HL-60 (cell line): ENCODE data around the gene ITPK1.
"Not testable (repeated sequence)": the region's sequence is repeated elsewhere in the genome, so short reads cannot be mapped to it uniquely, and the experiment has no call there.

Experiments used
- DNase-seq, 2 experiments: peaks; one replicate each; pipeline ENCODE4 v3.0.0-alpha.2; 2010 to 2020; ENCODE audit warnings: low read depth in 1 of 2, low spot score in 1 of 2
- H3K27ac ChIP-seq: fragments of 250-450 bp; sonication (Bioruptor Pico); replicated peaks from 2 replicates; pipeline ENCODE4 v1.5.1; 2020; ENCODE audit warnings: mild to moderate bottlenecking, moderate library complexity
- H3K27me3 ChIP-seq: fragments of 250-450 bp; sonication (Bioruptor Pico); 2 replicates; pipeline ENCODE4 v1.5.1; 2021; ENCODE audit warnings: mild to moderate bottlenecking, moderate library complexity; ENCODE audit not compliant: insufficient read depth, poor library complexity, severe bottlenecking
- H3K4me3 ChIP-seq: replicated peaks from 2 replicates; pipeline ENCODE4 v1.5.1; 2011; ENCODE audit warnings: mild to moderate bottlenecking, control low read depth, low read length; ENCODE audit not compliant: insufficient read depth
- CTCF ChIP-seq: IDR thresholded peaks from one replicate; pipeline ENCODE4 v1.5.1; 2011; ENCODE audit warnings: low read length, control low read depth, inconsistent platforms; ENCODE audit not compliant: insufficient read depth
- GABPA ChIP-seq: IDR thresholded peaks from 2 replicates; pipeline ENCODE4 v1.6.1; 2012; ENCODE audit warnings: low read depth
- POLR2AphosphoS5 ChIP-seq: IDR thresholded peaks from 2 replicates; pipeline ENCODE4 v1.6.1; 2012; ENCODE audit warnings: low read depth
- SPI1 ChIP-seq: IDR thresholded peaks from 2 replicates; pipeline ENCODE4 v1.6.1; 2012; ENCODE audit warnings: low read depth, mild to moderate bottlenecking, borderline replicate concordance
- TF ChIP-seq, protein P1 (sequence below): IDR thresholded peaks from 2 replicates; pipeline ENCODE4 v1.6.1; 2012; ENCODE audit warnings: low read depth; ENCODE audit not compliant: insufficient replicate concordance

The ITPK1 gene

DNA sequence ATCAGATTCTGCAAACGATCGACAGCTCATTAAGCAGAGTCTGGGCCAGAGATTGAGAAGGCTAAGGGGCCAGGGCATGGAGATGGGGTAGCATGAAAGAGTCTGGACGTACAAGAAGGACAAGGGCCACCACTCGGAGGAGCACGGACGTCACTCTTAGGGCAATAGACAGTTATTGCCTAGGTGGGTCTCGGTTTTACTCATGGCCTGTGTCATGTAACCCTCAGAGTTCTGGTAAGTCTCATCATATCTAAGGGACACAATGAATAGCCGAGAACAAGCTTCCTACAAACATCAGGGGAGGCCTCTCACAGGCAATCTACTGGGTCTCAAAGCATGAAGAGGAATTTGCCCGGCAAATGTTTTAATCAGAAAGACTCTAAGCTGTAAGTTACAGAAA lies 30.4 kb upstream of the ITPK1 start:
- DNase-seq = no peak
- Histone ChIP-seq H3K27me3 (no peaks in the 10 kb centered on the region), H3K27ac (no peak overlapping the region), H3K4me3 (no peak overlapping the region)
- TF ChIP-seq, protein P1, sequence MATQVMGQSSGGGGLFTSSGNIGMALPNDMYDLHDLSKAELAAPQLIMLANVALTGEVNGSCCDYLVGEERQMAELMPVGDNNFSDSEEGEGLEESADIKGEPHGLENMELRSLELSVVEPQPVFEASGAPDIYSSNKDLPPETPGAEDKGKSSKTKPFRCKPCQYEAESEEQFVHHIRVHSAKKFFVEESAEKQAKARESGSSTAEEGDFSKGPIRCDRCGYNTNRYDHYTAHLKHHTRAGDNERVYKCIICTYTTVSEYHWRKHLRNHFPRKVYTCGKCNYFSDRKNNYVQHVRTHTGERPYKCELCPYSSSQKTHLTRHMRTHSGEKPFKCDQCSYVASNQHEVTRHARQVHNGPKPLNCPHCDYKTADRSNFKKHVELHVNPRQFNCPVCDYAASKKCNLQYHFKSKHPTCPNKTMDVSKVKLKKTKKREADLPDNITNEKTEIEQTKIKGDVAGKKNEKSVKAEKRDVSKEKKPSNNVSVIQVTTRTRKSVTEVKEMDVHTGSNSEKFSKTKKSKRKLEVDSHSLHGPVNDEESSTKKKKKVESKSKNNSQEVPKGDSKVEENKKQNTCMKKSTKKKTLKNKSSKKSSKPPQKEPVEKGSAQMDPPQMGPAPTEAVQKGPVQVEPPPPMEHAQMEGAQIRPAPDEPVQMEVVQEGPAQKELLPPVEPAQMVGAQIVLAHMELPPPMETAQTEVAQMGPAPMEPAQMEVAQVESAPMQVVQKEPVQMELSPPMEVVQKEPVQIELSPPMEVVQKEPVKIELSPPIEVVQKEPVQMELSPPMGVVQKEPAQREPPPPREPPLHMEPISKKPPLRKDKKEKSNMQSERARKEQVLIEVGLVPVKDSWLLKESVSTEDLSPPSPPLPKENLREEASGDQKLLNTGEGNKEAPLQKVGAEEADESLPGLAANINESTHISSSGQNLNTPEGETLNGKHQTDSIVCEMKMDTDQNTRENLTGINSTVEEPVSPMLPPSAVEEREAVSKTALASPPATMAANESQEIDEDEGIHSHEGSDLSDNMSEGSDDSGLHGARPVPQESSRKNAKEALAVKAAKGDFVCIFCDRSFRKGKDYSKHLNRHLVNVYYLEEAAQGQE = no peak
- no peak for TF ChIP-seq POLR2AphosphoS5
- no peak for TF ChIP-seq SPI1
- no peak for TF ChIP-seq CTCF
- no peak for TF ChIP-seq GABPA

- DNase-seq = no peak
- no peaks in the 10 kb centered on the region for H3K27me3 ChIP-seq
- H3K27ac ChIP-seq = no peak overlapping the region
- TF ChIP-seq CTCF = no peak
- no peak overlapping the region for H3K4me3 ChIP-seq
Measured at GRCh38 chr14:93142854-93143652, 27.3 kb upstream of the ITPK1 start.

- Histone ChIP-seq H3K4me3 (no peak overlapping the region), H3K27ac (no peak overlapping the region), H3K27me3 (no peaks in the 10 kb centered on the region)
- no peak for DNase-seq
- no peak for TF ChIP-seq GABPA
- TF ChIP-seq CTCF = no peak
- TF ChIP-seq SPI1 = no peak
- TF ChIP-seq, protein P1 = no peak
- no peak for TF ChIP-seq POLR2AphosphoS5
Measured at GRCh38 chr14:93137864-93138263, 22.1 kb upstream of the ITPK1 start.

- not testable (repeated sequence) for H3K27ac ChIP-seq, DNase-seq, H3K4me3 ChIP-seq, H3K27me3 ChIP-seq
Measured at GRCh38 chr14:93136508-93136907, 20.8 kb upstream of the ITPK1 start.
